H1 (cell line): ENCODE data around the gene FOXP4. TPM values are rescaled to one million over a fixed set of nuclear protein-coding genes. Genes with fewer than 3 reads are reported as not detected.

Experiments
- BRCA1 ChIP-seq: IDR thresholded peaks from 2 replicates; pipeline ENCODE4 v1.6.1; 2012; ENCODE audit warnings: low read depth, low read length, improper control_type of control experiment
- CBX8 ChIP-seq: fragments of 300-800, 300-1000 bp; sonication (generic); IDR thresholded peaks from 2 replicates; pipeline ENCODE4 v1.7.1; 2016; ENCODE audit warnings: low read depth, low read length, borderline replicate concordance
- CHD7 ChIP-seq: fragments of 300-600 bp; sonication (generic); IDR thresholded peaks from 2 replicates; pipeline ENCODE4 v1.7.1; 2012; ENCODE audit warnings: low read length, moderate library complexity, mild to moderate bottlenecking, inconsistent platforms; ENCODE audit not compliant: insufficient replicate concordance
- CTCF ChIP-seq, 3 experiments: IDR thresholded peaks; 1 replicate in 2 of 3; 2 replicates in 1 of 3; pipeline versions ENCODE4 v1.5.1 to v1.6.1; 2011; ENCODE audit warnings: low read length in 3 of 3, mild to moderate bottlenecking in 3 of 3, inconsistent platforms in 2 of 3, low read depth in 1 of 3, moderate library complexity in 1 of 3; ENCODE audit not compliant: insufficient read depth in 1 of 3; ENCODE audit errors: control extremely low read depth in 1 of 3
- KDM4A ChIP-seq: IDR thresholded peaks from one replicate; pipeline ENCODE4 v1.7.1; 2012; ENCODE audit warnings: low read depth, mild to moderate bottlenecking, moderate library complexity, low read length, inconsistent platforms; ENCODE audit not compliant: severe bottlenecking
- polyA plus RNA-seq, 7 experiments: library from polyadenylated mRNA; depleted of rRNA in 3 of 7; stranded (reverse) in 5 of 7; unstranded in 2 of 7; fragments of >200 nt in 5 of 7; fragments of 200-250 nt in 2 of 7; gene quantifications; 1 replicate in 5 of 7; 2 replicates in 1 of 7; 4 replicates in 1 of 7; pipeline versions ENCODE4 v1.2.1 to v1.2.3, GENCODE V29; 2011 to 2013; ENCODE audit warnings: missing spikeins in 2 of 7, mixed read lengths in 2 of 7
- total RNA-seq: library from RNA; stranded (reverse); fragmentation: NEBNext Ultra II Directional; extraction: Animal tissue kit (Norgen Biotek cat#: 25700); gene quantifications from 2 replicates; pipeline ENCODE4 v1.2.1, GENCODE V29; 2021

FOXP4 gene
- total and polyA plus RNA-seq, 2 of the 8 experiments (the other 6 are each of a cell fraction or from before 2014, with no cell fraction given), result 4.8 to 13.3 TPM

GRCh38 chr6:41531591-41532582 lies 14.3 kb upstream of the FOXP4 start (continued):
- no peak for TF ChIP-seq CTCF (IDR thresholded peaks at IDR 0.05; ENCODE audit: control extremely low read depth in 1 of 3, insufficient read depth in 1 of 3, low read depth in 1 of 3, low read length in 3 of 3)
- TF ChIP-seq CBX8, result no peak
- TF ChIP-seq CHD7, result no peak
- TF ChIP-seq BRCA1, result no peak
- no peak for TF ChIP-seq KDM4A
